ENCODE measurements around the gene TMEM250.
A peak's percentile ranks its signal among the peaks of the same experiment; 100 is the strongest.

Gene TMEM250

DNA sequence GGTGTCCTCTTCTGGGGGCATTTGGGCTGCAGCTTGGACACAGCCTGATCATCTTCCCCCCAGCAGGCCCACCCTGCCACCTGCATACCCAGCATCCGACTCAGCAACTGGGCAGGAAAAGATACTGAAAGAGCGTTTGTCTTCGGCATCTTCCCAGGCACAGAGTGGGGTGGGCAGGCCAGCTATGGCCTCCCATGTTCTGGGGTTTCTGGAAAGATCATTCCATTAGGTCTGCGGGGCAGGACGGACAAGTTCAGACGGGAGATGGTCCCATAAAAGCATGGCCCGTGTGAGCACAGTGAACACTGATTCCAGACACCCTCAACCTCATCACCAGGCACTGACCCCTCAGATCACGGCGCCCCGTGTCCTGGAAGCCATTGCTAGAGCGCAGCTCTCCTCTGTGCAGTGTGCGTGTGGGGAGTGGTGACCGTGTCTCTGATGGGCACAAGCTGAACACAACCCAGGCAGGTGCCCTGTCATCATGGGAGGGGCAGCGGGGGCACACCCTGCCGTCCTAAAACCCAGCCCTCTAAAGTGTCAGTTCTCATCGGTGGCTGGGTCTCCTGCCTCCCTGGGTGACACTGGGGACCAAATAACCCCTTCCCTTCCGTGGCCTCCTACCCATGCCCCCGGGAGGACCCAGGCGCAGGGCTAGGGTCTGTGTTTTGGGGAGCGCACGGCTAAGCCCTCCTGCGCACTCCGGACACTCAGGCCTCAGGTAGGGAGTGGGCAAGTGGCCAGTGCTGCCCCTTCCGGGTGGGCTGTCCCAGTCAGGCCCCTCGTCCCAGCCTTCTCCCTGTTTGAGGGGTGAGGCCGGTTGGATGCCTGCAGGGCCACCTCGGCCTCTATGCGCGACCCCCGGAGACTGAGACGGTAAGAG lies 13.2 kb upstream of the TMEM250 start:
- H3K4me1 ChIP-seq (ENCODE audit: control insufficient read depth, insufficient read depth, low read length), result peaks cover 1% of the 10 kb centered on the region; the same call in 1 of the 2 replicates
- WGBS (ENCODE audit: insufficient coverage, insufficient read length), result no CpG with 5 or more reads among the region's 31 CpGs
- no peak overlapping the region for H3K4me3 ChIP-seq (ENCODE audit: low read length)
- H3K27me3 ChIP-seq (ENCODE audit: control insufficient read depth, insufficient read depth, low read length), result peaks cover 5% of the 10 kb centered on the region; the same call in 1 of the 2 replicates
- H3K27ac ChIP-seq (ENCODE audit: low read length), result no peak overlapping the region
- no peak for DNase-seq (ENCODE audit: low read depth, low spot score)
- no peaks in the 10 kb centered on the region for H3K36me3 ChIP-seq (ENCODE audit: control insufficient read depth, insufficient read depth, low read length)
- H3K9me3 ChIP-seq (ENCODE audit: control insufficient read depth, insufficient read depth, low read length), result no peaks in the 10 kb centered on the region

DNA sequence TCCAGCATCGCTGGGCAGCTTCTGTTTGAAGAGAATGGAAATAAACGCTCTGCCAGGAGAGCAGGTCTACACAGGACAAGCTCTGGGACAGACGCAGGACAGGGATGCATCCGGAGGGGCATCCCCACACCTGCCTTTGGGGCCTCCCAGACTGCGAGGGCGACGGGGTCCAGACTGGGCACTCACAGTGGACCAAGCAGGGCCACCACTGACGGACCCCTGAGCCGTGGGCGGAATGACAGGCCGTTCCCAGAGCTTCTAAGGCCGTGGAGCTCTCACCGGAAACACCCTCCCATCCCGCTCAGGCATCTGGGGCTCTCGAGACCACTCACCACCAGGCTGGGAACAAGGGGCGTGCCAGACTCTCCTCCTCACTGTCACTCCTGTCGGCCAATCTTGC lies 10.5 kb upstream of the TMEM250 start:
- Histone ChIP-seq H3K27ac (ENCODE audit: low read length) (no peak overlapping the region), H3K36me3 (ENCODE audit: control insufficient read depth, insufficient read depth, low read length) (no peaks in the 10 kb centered on the region), H3K27me3 (ENCODE audit: control insufficient read depth, insufficient read depth, low read length) (peaks cover 5% of the 10 kb centered on the region; the same call in 1 of the 2 replicates), H3K4me3 (ENCODE audit: low read length) (no peak overlapping the region), H3K9me3 (ENCODE audit: control insufficient read depth, insufficient read depth, low read length) (no peaks in the 10 kb centered on the region), H3K4me1 (ENCODE audit: control insufficient read depth, insufficient read depth, low read length) (peaks cover 1% of the 10 kb centered on the region; the same call in 1 of the 2 replicates)
- no peak for DNase-seq (ENCODE audit: low read depth, low spot score)
- WGBS (ENCODE audit: insufficient coverage, insufficient read length), result no CpG with 5 or more reads among the region's 17 CpGs

DNA sequence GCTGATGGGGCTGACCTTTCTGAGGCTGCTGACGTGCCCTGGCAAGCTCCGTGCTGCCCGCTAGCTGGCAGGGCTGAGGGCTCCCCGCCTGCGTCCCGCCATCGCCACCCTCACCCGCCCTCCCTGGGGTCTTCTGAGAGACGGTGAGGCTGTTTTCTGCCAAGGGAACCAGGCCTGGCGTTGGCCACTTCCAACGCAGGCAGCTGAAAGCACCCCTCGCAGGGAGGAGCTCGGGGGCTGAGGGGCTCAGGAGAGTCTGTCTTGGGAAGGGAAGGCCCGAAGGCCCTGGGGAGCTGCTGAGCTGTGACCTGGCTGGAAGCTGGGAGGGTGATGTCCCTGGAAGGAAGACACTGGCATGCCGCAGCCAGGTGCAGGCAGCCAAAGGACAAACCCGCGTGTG lies 9.8 kb upstream of the TMEM250 start:
- peaks cover 1% of the 10 kb centered on the region; the same call in 1 of the 2 replicates for H3K4me1 ChIP-seq (ENCODE audit: control insufficient read depth, insufficient read depth, low read length)
- no peak overlapping the region for H3K27ac ChIP-seq (ENCODE audit: low read length)
- no peaks in the 10 kb centered on the region; the same call in 1 of the 2 replicates for H3K27me3 ChIP-seq (ENCODE audit: control insufficient read depth, insufficient read depth, low read length)
- H3K9me3 ChIP-seq (ENCODE audit: control insufficient read depth, insufficient read depth, low read length), result no peaks in the 10 kb centered on the region
- H3K36me3 ChIP-seq (ENCODE audit: control insufficient read depth, insufficient read depth, low read length), result no peaks in the 10 kb centered on the region
- WGBS (ENCODE audit: insufficient coverage, insufficient read length), result no CpG with 5 or more reads among the region's 17 CpGs
- no peak for DNase-seq (ENCODE audit: low read depth, low spot score)
- no peak overlapping the region for H3K4me3 ChIP-seq (ENCODE audit: low read length)

DNA sequence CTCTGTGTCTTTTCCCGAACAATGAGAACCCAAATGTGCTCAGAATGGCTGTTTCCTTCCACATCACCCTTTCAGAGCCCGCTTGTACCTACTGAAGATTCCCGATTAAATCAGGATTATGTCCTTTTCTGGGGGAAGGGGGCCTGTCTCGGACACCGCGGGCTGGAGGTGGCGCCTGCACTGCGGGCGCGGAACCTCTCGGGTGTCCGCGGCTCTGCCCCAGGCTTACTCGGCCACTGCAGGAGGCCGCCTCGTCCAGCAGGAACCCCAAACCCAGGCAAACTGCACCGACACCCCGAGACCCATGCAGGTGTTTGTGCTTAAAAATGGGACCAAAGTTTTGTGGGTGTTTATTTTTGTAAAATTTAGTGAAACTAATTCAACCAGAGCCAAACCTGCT lies 8.6 kb upstream of the TMEM250 start:
- Histone ChIP-seq H3K9me3 (ENCODE audit: control insufficient read depth, insufficient read depth, low read length) (no peaks in the 10 kb centered on the region), H3K4me1 (ENCODE audit: control insufficient read depth, insufficient read depth, low read length) (peaks cover 1% of the 10 kb centered on the region), H3K27ac (ENCODE audit: low read length) (no peak overlapping the region), H3K36me3 (ENCODE audit: control insufficient read depth, insufficient read depth, low read length) (no peaks in the 10 kb centered on the region), H3K4me3 (ENCODE audit: low read length) (no peak overlapping the region), H3K27me3 (ENCODE audit: control insufficient read depth, insufficient read depth, low read length) (no peaks in the 10 kb centered on the region; the same call in 1 of the 2 replicates)
- no peak for DNase-seq (ENCODE audit: low read depth, low spot score)
- no CpG with 5 or more reads among the region's 18 CpGs for WGBS (ENCODE audit: insufficient coverage, insufficient read length)

DNA sequence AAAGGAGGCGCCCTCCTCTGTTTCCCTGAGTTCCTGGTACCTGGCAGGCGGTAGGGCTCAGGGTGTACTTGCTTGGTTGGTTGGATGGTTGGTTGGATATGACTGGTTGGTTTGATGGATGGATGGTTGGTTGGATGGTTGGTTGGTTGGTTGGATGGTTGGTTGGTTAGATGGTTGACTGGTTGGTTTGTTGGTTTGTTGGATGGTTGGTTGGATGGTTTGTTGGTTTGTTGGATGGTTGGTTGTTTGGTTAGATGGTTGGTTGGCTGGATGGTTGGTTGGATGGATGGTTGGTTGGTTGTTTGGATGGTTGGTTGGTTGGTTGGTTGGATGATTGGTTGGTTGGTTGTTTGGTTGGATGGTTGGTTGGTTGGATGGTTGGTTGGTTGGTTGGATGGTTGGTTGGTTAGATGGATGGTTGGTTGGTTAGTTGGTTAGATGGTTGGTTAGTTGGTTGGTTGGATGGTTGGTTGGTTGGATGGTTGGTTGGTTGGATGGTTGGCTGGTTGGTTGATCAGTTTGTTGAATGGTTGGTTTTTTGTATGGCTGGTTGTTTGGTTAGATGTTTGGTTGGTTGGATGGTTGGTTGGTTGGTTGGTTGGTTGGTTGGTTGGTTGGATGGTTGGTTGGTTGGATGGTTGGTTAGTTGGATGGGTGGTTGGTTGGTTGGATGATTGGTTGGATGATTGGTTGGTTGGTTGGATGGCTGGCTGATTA lies 6.5 kb upstream of the TMEM250 start:
- WGBS (ENCODE audit: insufficient coverage, insufficient read length), result no CpG with 5 or more reads among the region's 2 CpGs
- H3K27ac ChIP-seq (ENCODE audit: low read length), result no peak overlapping the region

DNA sequence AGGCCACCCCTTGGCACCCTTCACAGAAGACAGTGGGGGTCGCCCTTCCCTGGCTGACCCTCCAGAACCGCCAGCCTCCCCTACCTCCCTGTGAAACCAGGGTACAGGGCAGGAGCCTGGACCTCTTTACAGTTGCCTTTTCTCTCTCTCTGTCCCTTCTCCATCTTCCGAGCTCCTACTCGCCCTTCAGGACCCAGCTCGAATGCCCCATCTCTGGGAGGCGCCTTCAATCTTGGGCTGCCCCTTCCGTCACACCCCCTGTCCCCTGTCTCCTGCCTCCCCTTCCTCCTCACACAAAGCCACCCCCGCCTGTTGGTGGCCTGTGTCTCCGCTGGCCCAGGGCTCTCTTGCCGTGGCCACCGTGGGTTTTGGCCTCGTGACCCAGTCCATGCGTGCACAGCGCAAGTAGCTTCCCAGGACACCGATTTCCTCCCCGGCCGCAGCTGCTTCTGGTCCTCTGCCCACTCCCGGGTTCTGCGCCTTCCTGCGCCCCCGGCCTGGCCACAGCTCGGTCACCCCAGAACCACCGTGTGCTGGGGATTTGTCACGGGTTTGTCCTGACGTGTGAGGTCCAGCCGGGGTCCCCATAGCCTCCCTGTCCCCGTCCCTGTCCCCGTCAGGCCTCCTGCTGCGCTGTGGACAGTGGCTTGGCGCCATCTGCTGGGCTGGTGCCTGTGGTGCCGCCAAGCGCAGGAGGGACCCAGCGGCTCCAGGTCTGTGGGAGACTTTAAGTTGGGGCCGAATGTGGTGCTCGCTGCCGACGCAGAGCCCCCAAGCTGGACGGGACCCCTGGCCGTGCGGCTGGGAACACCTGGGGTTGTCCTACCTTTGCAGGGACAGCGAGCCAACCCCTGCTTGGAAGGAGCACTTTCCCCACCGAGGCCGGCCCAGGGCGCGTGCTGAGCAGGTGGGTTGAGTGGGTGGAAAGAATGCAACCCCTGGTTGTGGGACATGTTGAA lies 4.0 kb upstream of the TMEM250 start:
- no peaks in the 10 kb centered on the region for H3K9me3 ChIP-seq (ENCODE audit: control insufficient read depth, insufficient read depth, low read length)
- no peak for DNase-seq (ENCODE audit: low read depth, low spot score)
- no CpG with 5 or more reads among the region's 45 CpGs for WGBS (ENCODE audit: insufficient coverage, insufficient read length)
- H3K36me3 ChIP-seq (ENCODE audit: control insufficient read depth, insufficient read depth, low read length), result no peaks in the 10 kb centered on the region
- H3K27me3 ChIP-seq (ENCODE audit: control insufficient read depth, insufficient read depth, low read length), result no peaks in the 10 kb centered on the region
- H3K27ac ChIP-seq (ENCODE audit: low read length), result no peak overlapping the region
- H3K4me3 ChIP-seq (ENCODE audit: low read length), result no peak overlapping the region
- no peaks in the 10 kb centered on the region; the same call in 1 of the 2 replicates for H3K4me1 ChIP-seq (ENCODE audit: control insufficient read depth, insufficient read depth, low read length)

More for the DNA sequence above, 6.5 kb upstream of the TMEM250 start:
- Histone ChIP-seq H3K4me1 (ENCODE audit: control insufficient read depth, insufficient read depth, low read length) (no peaks in the 10 kb centered on the region; the same call in 1 of the 2 replicates), H3K27me3 (ENCODE audit: control insufficient read depth, insufficient read depth, low read length) (no peaks in the 10 kb centered on the region), H3K36me3 (ENCODE audit: control insufficient read depth, insufficient read depth, low read length) (no peaks in the 10 kb centered on the region), H3K4me3 (ENCODE audit: low read length) (no peak overlapping the region), H3K9me3 (ENCODE audit: control insufficient read depth, insufficient read depth, low read length) (no peaks in the 10 kb centered on the region)
- DNase-seq (ENCODE audit: low read depth, low spot score), result no peak

DNA sequence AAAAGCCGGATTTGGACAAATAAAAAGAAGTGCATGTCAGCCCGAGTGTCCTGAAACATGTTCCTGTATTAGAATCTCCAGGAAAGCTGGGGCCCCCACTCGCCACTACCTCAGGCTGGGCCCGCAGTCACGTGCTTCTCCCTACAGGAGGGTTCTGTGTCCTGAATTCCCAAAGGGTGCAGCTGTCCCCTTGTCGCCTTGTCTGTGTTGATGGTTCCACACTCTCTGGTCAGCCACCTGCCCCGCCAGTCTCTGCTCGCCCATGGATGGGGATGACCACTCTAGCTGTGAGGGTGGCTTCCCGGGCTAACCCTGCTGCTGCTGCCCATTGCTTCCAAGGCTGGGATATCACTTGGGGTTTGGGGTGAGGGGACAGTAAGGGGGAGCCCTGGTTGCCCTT lies 3.1 kb upstream of the TMEM250 start:
- Histone ChIP-seq H3K9me3 (ENCODE audit: control insufficient read depth, insufficient read depth, low read length) (no peaks in the 10 kb centered on the region), H3K27me3 (ENCODE audit: control insufficient read depth, insufficient read depth, low read length) (no peaks in the 10 kb centered on the region), H3K4me1 (ENCODE audit: control insufficient read depth, insufficient read depth, low read length) (peaks cover 3% of the 10 kb centered on the region), H3K36me3 (ENCODE audit: control insufficient read depth, insufficient read depth, low read length) (no peaks in the 10 kb centered on the region), H3K27ac (ENCODE audit: low read length) (no peak overlapping the region), H3K4me3 (ENCODE audit: low read length) (no peak overlapping the region)
- WGBS (ENCODE audit: insufficient coverage, insufficient read length), result no CpG with 5 or more reads among the region's 9 CpGs
- DNase-seq (ENCODE audit: low read depth, low spot score), result no peak

DNA sequence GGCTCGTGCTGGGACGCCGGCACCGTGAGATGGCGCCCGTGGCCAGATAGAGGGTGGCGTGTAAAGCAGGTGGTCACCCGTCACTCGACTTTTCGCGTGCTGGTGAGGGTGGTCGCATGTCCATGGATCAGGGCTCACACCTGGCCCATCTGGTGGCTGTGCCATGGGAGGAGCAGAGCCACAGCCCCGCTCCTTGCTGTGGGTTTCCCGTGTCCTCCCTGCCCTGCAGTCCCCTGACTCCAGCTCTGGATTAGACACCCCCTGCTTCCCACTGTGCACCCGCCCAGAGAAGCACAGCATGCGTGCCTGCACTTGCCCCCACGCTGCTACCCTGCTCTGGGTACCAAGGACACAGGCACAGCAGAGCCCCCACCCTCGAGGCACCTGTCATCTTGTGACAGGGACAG lies 1.8 kb upstream of the TMEM250 start:
- WGBS (ENCODE audit: insufficient coverage, insufficient read length), result no CpG with 5 or more reads among the region's 18 CpGs
- H3K27me3 ChIP-seq (ENCODE audit: control insufficient read depth, insufficient read depth, low read length), result no peaks in the 10 kb centered on the region
- peaks cover 6% of the 10 kb centered on the region for H3K36me3 ChIP-seq (ENCODE audit: control insufficient read depth, insufficient read depth, low read length)
- no peak for DNase-seq (ENCODE audit: low read depth, low spot score)
- peaks cover 4% of the 10 kb centered on the region for H3K4me1 ChIP-seq (ENCODE audit: control insufficient read depth, insufficient read depth, low read length)
- H3K4me3 ChIP-seq (ENCODE audit: low read length), result no peak overlapping the region
- no peaks in the 10 kb centered on the region for H3K9me3 ChIP-seq (ENCODE audit: control insufficient read depth, insufficient read depth, low read length)
- H3K27ac ChIP-seq (ENCODE audit: low read length), result no peak overlapping the region

DNA sequence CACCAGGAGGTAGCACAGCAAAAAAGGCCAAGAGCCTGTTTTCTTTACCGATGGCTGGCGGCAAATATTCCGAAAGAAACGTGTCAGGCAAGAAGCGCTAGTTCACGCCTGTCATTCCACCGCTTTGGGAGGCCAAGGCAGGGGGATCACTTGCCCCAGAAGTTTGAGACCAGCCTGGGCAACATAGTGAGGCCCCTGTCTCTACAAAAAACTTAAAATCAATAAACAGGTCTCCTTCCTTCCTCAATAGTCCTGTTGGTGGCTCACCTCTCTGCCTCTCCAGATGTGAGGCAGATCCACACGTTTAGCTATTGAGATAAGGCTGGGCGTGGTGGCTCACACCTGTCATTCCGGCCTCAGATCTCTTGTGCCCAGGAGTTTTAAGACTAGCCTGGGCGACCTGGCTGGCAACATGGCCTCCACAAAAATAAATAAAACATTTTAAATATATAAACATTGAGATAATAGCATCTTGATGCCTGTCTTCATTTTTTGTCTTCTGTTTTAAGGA lies 1.3 kb upstream of the TMEM250 start:
- no peak for DNase-seq (ENCODE audit: low read depth, low spot score)
- Histone ChIP-seq H3K4me3 (ENCODE audit: low read length) (peak overlapping the region; percentile 59; the same call in 1 of the 2 replicates), H3K36me3 (ENCODE audit: control insufficient read depth, insufficient read depth, low read length) (peaks cover 6% of the 10 kb centered on the region), H3K27ac (ENCODE audit: low read length) (no peak overlapping the region), H3K4me1 (ENCODE audit: control insufficient read depth, insufficient read depth, low read length) (peaks cover 4% of the 10 kb centered on the region), H3K27me3 (ENCODE audit: control insufficient read depth, insufficient read depth, low read length) (no peaks in the 10 kb centered on the region), H3K9me3 (ENCODE audit: control insufficient read depth, insufficient read depth, low read length) (no peaks in the 10 kb centered on the region)
- WGBS (ENCODE audit: insufficient coverage, insufficient read length), result no CpG with 5 or more reads among the region's 11 CpGs

Measured in iPS DF 6.9 (cell line).